Breast epithelium (tissue), 3 donors: ENCODE results near the gene TM4SF4.

ENCODE experiments used
- POLR2A ChIP-seq: fragments of 450-650 bp; IDR thresholded peaks from one replicate; pipeline ENCODE4 v1.6.1; 2016; ENCODE audit warnings: antibody characterized with exemption, mild to moderate bottlenecking, moderate library complexity
- TF ChIP-seq, protein P1 (sequence below), 3 donors: fragments of 450-650 bp; IDR thresholded peaks; one replicate each; pipeline ENCODE4 v1.5.1; 2016 to 2017; ENCODE audit warnings: antibody characterized with exemption in 3 of 3, mild to moderate bottlenecking in 3 of 3, moderate library complexity in 3 of 3

DNA sequence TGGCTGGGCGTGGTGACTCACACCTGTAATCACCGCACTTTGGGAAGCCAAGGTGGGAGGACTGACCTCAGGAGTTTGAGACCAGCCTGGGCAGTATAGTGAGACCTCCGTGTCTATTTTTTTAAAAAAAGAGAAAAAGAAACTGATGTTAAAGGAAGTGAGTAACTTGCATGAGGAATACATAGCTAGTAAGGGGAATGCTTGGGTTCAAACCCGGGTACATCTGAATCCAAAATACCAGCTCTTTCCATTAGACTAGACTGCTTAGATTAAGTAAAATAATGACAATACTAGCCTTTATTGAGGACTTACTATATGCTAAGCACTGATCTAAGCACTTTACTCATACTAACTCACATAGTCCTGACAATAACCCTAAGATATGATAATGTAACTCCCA lies 22.4 kb downstream of the TM4SF4 start:
- TF ChIP-seq, protein P1, sequence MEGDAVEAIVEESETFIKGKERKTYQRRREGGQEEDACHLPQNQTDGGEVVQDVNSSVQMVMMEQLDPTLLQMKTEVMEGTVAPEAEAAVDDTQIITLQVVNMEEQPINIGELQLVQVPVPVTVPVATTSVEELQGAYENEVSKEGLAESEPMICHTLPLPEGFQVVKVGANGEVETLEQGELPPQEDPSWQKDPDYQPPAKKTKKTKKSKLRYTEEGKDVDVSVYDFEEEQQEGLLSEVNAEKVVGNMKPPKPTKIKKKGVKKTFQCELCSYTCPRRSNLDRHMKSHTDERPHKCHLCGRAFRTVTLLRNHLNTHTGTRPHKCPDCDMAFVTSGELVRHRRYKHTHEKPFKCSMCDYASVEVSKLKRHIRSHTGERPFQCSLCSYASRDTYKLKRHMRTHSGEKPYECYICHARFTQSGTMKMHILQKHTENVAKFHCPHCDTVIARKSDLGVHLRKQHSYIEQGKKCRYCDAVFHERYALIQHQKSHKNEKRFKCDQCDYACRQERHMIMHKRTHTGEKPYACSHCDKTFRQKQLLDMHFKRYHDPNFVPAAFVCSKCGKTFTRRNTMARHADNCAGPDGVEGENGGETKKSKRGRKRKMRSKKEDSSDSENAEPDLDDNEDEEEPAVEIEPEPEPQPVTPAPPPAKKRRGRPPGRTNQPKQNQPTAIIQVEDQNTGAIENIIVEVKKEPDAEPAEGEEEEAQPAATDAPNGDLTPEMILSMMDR (IDR thresholded peaks at IDR 0.05), result no peak
- no peak for TF ChIP-seq POLR2A
